ENCODE measurements around the gene SCN4A.

Gene SCN4A

GRCh38 chr17:63949576-63950250, 23.0 kb downstream of the SCN4A start:
- no peaks in the 10 kb centered on the region for H3K9me3 ChIP-seq (ENCODE audit: control insufficient read depth, low read length)
- no peak overlapping the region for H3K4me3 ChIP-seq (ENCODE audit: extremely low read depth, insufficient read depth, low read length, poor library complexity, severe bottlenecking)
- 85 to 88% methylated on average over 11 of the region's 18 CpGs for WGBS, 2 experiments (ENCODE audit: insufficient coverage in 2 of 2)
- no peaks in the 10 kb centered on the region for H3K36me3 ChIP-seq (ENCODE audit: control insufficient read depth, insufficient read depth, low read length)
- H3K27ac ChIP-seq (ENCODE audit: low read depth, low read length, severe bottlenecking): no peak overlapping the region
- H3K4me1 ChIP-seq (ENCODE audit: control insufficient read depth, insufficient read depth, low read length, poor library complexity, severe bottlenecking): peaks cover 7% of the 10 kb centered on the region

GRCh38 chr17:63948521-63948920, 24.2 kb downstream of the SCN4A start:
- WGBS, 2 experiments (ENCODE audit: insufficient coverage in 2 of 2): 94% methylated on average over 7 to 8 of the region's 9 CpGs
- Histone ChIP-seq H3K27ac (ENCODE audit: low read depth, low read length, severe bottlenecking) (no peak overlapping the region), H3K9me3 (ENCODE audit: control insufficient read depth, low read length) (no peaks in the 10 kb centered on the region), H3K4me3 (ENCODE audit: extremely low read depth, insufficient read depth, low read length, poor library complexity, severe bottlenecking) (no peak overlapping the region), H3K36me3 (ENCODE audit: control insufficient read depth, insufficient read depth, low read length) (no peaks in the 10 kb centered on the region), H3K4me1 (ENCODE audit: control insufficient read depth, insufficient read depth, low read length, poor library complexity, severe bottlenecking) (no peaks in the 10 kb centered on the region)

- no peak overlapping the region for H3K27ac ChIP-seq (ENCODE audit: low read depth, low read length, severe bottlenecking)
- no peak overlapping the region for H3K4me3 ChIP-seq (ENCODE audit: extremely low read depth, insufficient read depth, low read length, poor library complexity, severe bottlenecking)
- H3K9me3 ChIP-seq (ENCODE audit: control insufficient read depth, low read length): no peaks in the 10 kb centered on the region
- no peaks in the 10 kb centered on the region for H3K4me1 ChIP-seq (ENCODE audit: control insufficient read depth, insufficient read depth, low read length, poor library complexity, severe bottlenecking)
- 93% methylated on average over 18 of the region's 18 CpGs for WGBS, 2 experiments (ENCODE audit: insufficient coverage in 2 of 2)
- no peaks in the 10 kb centered on the region for H3K36me3 ChIP-seq (ENCODE audit: control insufficient read depth, insufficient read depth, low read length)
Measured at GRCh38 chr17:63947711-63948330, 24.9 kb downstream of the SCN4A start.

GRCh38 chr17:63946440-63947363, 26.0 kb downstream of the SCN4A start:
- no peaks in the 10 kb centered on the region for H3K9me3 ChIP-seq (ENCODE audit: control insufficient read depth, low read length)
- WGBS, 2 experiments (ENCODE audit: insufficient coverage in 2 of 2): 44 to 45% methylated on average over 8 to 9 of the region's 20 CpGs
- no peaks in the 10 kb centered on the region for H3K36me3 ChIP-seq (ENCODE audit: control insufficient read depth, insufficient read depth, low read length)

GRCh38 chr17:63945784-63946439, 26.8 kb downstream of the SCN4A start:
- 73% methylated on average over 5 of the region's 6 CpGs for WGBS, 2 experiments (ENCODE audit: insufficient coverage in 2 of 2)
- Histone ChIP-seq H3K4me3 (ENCODE audit: extremely low read depth, insufficient read depth, low read length, poor library complexity, severe bottlenecking) (no peak overlapping the region), H3K36me3 (ENCODE audit: control insufficient read depth, insufficient read depth, low read length) (no peaks in the 10 kb centered on the region), H3K27ac (ENCODE audit: low read depth, low read length, severe bottlenecking) (no peak overlapping the region), H3K4me1 (ENCODE audit: control insufficient read depth, insufficient read depth, low read length, poor library complexity, severe bottlenecking) (no peaks in the 10 kb centered on the region), H3K9me3 (ENCODE audit: control insufficient read depth, low read length) (no peaks in the 10 kb centered on the region)

More at GRCh38 chr17:63946440-63947363, 26.0 kb downstream of the SCN4A start:
- Histone ChIP-seq H3K27ac (ENCODE audit: low read depth, low read length, severe bottlenecking) (no peak overlapping the region), H3K4me1 (ENCODE audit: control insufficient read depth, insufficient read depth, low read length, poor library complexity, severe bottlenecking) (no peaks in the 10 kb centered on the region), H3K4me3 (ENCODE audit: extremely low read depth, insufficient read depth, low read length, poor library complexity, severe bottlenecking) (no peak overlapping the region)

- H3K27ac ChIP-seq (ENCODE audit: low read depth, low read length, severe bottlenecking): no peak overlapping the region
- H3K9me3 ChIP-seq (ENCODE audit: control insufficient read depth, low read length): no peaks in the 10 kb centered on the region
- H3K4me3 ChIP-seq (ENCODE audit: extremely low read depth, insufficient read depth, low read length, poor library complexity, severe bottlenecking): no peak overlapping the region
- 90 to 92% methylated on average over 11 to 21 of the region's 24 CpGs for WGBS, 2 experiments (ENCODE audit: insufficient coverage in 2 of 2)
- no peaks in the 10 kb centered on the region for H3K36me3 ChIP-seq (ENCODE audit: control insufficient read depth, insufficient read depth, low read length)
- no peaks in the 10 kb centered on the region for H3K4me1 ChIP-seq (ENCODE audit: control insufficient read depth, insufficient read depth, low read length, poor library complexity, severe bottlenecking)
Measured at GRCh38 chr17:63944736-63945499, 27.8 kb downstream of the SCN4A start.

- Histone ChIP-seq H3K4me1 (ENCODE audit: control insufficient read depth, insufficient read depth, low read length, poor library complexity, severe bottlenecking) (no peaks in the 10 kb centered on the region), H3K9me3 (ENCODE audit: control insufficient read depth, low read length) (no peaks in the 10 kb centered on the region), H3K27ac (ENCODE audit: low read depth, low read length, severe bottlenecking) (no peak overlapping the region), H3K36me3 (ENCODE audit: control insufficient read depth, insufficient read depth, low read length) (no peaks in the 10 kb centered on the region), H3K4me3 (ENCODE audit: extremely low read depth, insufficient read depth, low read length, poor library complexity, severe bottlenecking) (no peak overlapping the region)
- WGBS, 2 experiments (ENCODE audit: insufficient coverage in 2 of 2): 79 to 90% methylated on average over 5 to 6 of the region's 9 CpGs
Measured at GRCh38 chr17:63943745-63944144, 29.0 kb downstream of the SCN4A start.

GRCh38 chr17:63942309-63942985, 30.3 kb downstream of the SCN4A start:
- Histone ChIP-seq H3K9me3 (ENCODE audit: control insufficient read depth, low read length) (no peaks in the 10 kb centered on the region), H3K27ac (ENCODE audit: low read depth, low read length, severe bottlenecking) (no peak overlapping the region), H3K4me3 (ENCODE audit: extremely low read depth, insufficient read depth, low read length, poor library complexity, severe bottlenecking) (no peak overlapping the region), H3K36me3 (ENCODE audit: control insufficient read depth, insufficient read depth, low read length) (no peaks in the 10 kb centered on the region), H3K4me1 (ENCODE audit: control insufficient read depth, insufficient read depth, low read length, poor library complexity, severe bottlenecking) (no peaks in the 10 kb centered on the region)
- 90 to 94% methylated on average over 21 of the region's 21 CpGs for WGBS, 2 experiments (ENCODE audit: insufficient coverage in 2 of 2)

- Histone ChIP-seq H3K4me1 (ENCODE audit: control insufficient read depth, insufficient read depth, low read length, poor library complexity, severe bottlenecking) (no peaks in the 10 kb centered on the region), H3K27ac (ENCODE audit: low read depth, low read length, severe bottlenecking) (no peak overlapping the region), H3K4me3 (ENCODE audit: extremely low read depth, insufficient read depth, low read length, poor library complexity, severe bottlenecking) (no peak overlapping the region), H3K36me3 (ENCODE audit: control insufficient read depth, insufficient read depth, low read length) (no peaks in the 10 kb centered on the region), H3K9me3 (ENCODE audit: control insufficient read depth, low read length) (no peaks in the 10 kb centered on the region)
- WGBS, 2 experiments (ENCODE audit: insufficient coverage in 2 of 2): 93 to 94% methylated on average over 22 to 23 of the region's 23 CpGs
Measured at GRCh38 chr17:63941751-63942150, 31.0 kb downstream of the SCN4A start.

Data from mesodermal cell (in vitro differentiated cells).